ENCODE data around the gene RPL39. TPM values are rescaled to one million over a fixed set of nuclear protein-coding genes. Genes with fewer than 3 reads are reported as not detected.
"Not testable (repeated sequence)": the region's sequence is repeated elsewhere in the genome, so short reads cannot be mapped to it uniquely, and the experiment has no call there.

The RPL39 gene
- total RNA-seq, 5 donors from 2014 or later (not counting 1 experiment from before 2014, with no cell fraction given), result 2,957 to 4,080 (median 3,439) TPM

- CTCF ChIA-PET, result interaction anchor here (0.5 to 2.4 kb wide), 13 partner anchors 10 to 1276 kb away, joined by 3 to 15 read pairs (median 5); partner anchors contain the start of genes NDUFA1 (in 1 of the 2), RNF113A (in 1 of the 2) and UPF3B (in 1 of the 2)
- peak overlapping the region; percentile 92 to 94 for H3K27ac Mint-ChIP-seq
- Histone ChIP-seq H3K27ac (ENCODE audit: low read length) (peak overlapping the region; percentile 97), H3K4me1 (ENCODE audit: control insufficient read depth in 1 of 2, extremely low read depth in 1 of 2, insufficient read depth in 2 of 2, low read length in 2 of 2) (peaks cover 7 to 35% of the 10 kb centered on the region in 2 experiments), H3K4me3 (ENCODE audit: control insufficient read depth in 1 of 2, extremely low read depth in 1 of 2, low read length in 1 of 2) (peak overlapping the region; percentile 85 to 95), H3K9me3 (no peaks in the 10 kb centered on the region), H3K36me3 (ENCODE audit: control insufficient read depth in 2 of 2, extremely low read depth in 1 of 2, insufficient read depth in 1 of 2, low read length in 1 of 2) (peaks cover 0 to 23% of the 10 kb centered on the region in 2 donors), H3K27me3 (replicated peaks in 1 of 2; ENCODE audit: control insufficient read depth in 2 of 2, extremely low read depth in 1 of 2, insufficient read depth in 2 of 2, low read length in 1 of 2) (no peaks in the 10 kb centered on the region)
- H3K4me3 Mint-ChIP-seq, result peak overlapping the region; percentile 92 to 94 (median 93)
- DNase-seq, result peak in 33 of 35 experiments; percentile 4 to 62 (median 29)
- WGBS (ENCODE audit: insufficient coverage), result 3% methylated on average over 11 of the region's 31 CpGs
- no peaks in the 10 kb centered on the region for H3K9me3 Mint-ChIP-seq
- POLR2A ChIA-PET, result interaction anchor here (0.6 to 2.2 kb wide), 15 partner anchors 31 to 185 kb away, joined by 3 to 28 read pairs (median 6); partner anchors contain the start of genes UPF3B (in 2 of the 2), NDUFA1 (in 1 of the 2), NKAP (in 1 of the 2) and NKRF (in 1 of the 2)
- peaks cover 22 to 44% (median 40%) of the 10 kb centered on the region in 3 donors for H3K4me1 Mint-ChIP-seq
- ATAC-seq (replicated peaks in 1 of 4), result peak; percentile 15 to 28 (median 24)
- H3K27me3 Mint-ChIP-seq, result peaks cover 0 to 3% of the 10 kb centered on the region in 2 donors
- peaks cover 8% of the 10 kb centered on the region for H3K36me3 Mint-ChIP-seq
These were observed 423 bp downstream of the RPL39 start for GRCh38 chrX:119790977-119791436.

GRCh38 chrX:119784747-119785446, 6.5 kb downstream of the RPL39 start:
- WGBS (ENCODE audit: insufficient coverage), result 72% methylated on average over 7 of the region's 14 CpGs
- H3K27me3 ChIP-seq (replicated peaks in 1 of 2; ENCODE audit: control insufficient read depth in 2 of 2, extremely low read depth in 1 of 2, insufficient read depth in 2 of 2, low read length in 1 of 2), result no peaks in the 10 kb centered on the region
- Mint-ChIP-seq H3K27me3 (peaks cover 0 to 8% of the 10 kb centered on the region in 2 donors), H3K4me3 (no peak overlapping the region), H3K27ac (peak overlapping the region in 1 of 2 donors; percentile 40), H3K9me3 (no peaks in the 10 kb centered on the region), H3K4me1 (peaks cover 26 to 50% (median 36%) of the 10 kb centered on the region in 3 donors), H3K36me3 (peaks cover 18% of the 10 kb centered on the region)
- H3K4me1 ChIP-seq (ENCODE audit: control insufficient read depth in 1 of 2, extremely low read depth in 1 of 2, insufficient read depth in 2 of 2, low read length in 2 of 2), result peaks cover 3 to 32% of the 10 kb centered on the region in 2 experiments
- no peak overlapping the region for H3K4me3 ChIP-seq (ENCODE audit: control insufficient read depth in 1 of 2, extremely low read depth in 1 of 2, low read length in 1 of 2)
- ATAC-seq (replicated peaks in 1 of 4), result peak; percentile 55 to 76 (median 62)
- no peaks in the 10 kb centered on the region for H3K9me3 ChIP-seq
- POLR2A ChIA-PET, result interaction anchor here in 1 of 2 donors (0.6 kb wide), 1 partner anchor 312 kb away, joined by 3 read pairs; no protein-coding TSS in a partner anchor
- H3K27ac ChIP-seq (ENCODE audit: low read length), result no peak overlapping the region
- CTCF ChIA-PET, result interaction anchor here (0.6 to 1.6 kb wide), 11 partner anchors 10 to 151 kb away, joined by 3 to 11 read pairs (median 3); no protein-coding TSS in a partner anchor
- DNase-seq, result peak in 34 of 35 experiments; percentile 7 to 66 (median 34)
- peaks cover 0 to 34% of the 10 kb centered on the region in 2 donors for H3K36me3 ChIP-seq (ENCODE audit: control insufficient read depth in 2 of 2, extremely low read depth in 1 of 2, insufficient read depth in 1 of 2, low read length in 1 of 2)

- H3K27me3 ChIP-seq (replicated peaks in 1 of 2; ENCODE audit: control insufficient read depth in 2 of 2, extremely low read depth in 1 of 2, insufficient read depth in 2 of 2, low read length in 1 of 2), result no peaks in the 10 kb centered on the region
- no peaks in the 10 kb centered on the region for H3K9me3 ChIP-seq
- H3K4me1 ChIP-seq (ENCODE audit: control insufficient read depth in 1 of 2, extremely low read depth in 1 of 2, insufficient read depth in 2 of 2, low read length in 2 of 2), result peaks cover 0 to 13% of the 10 kb centered on the region in 2 experiments
- H3K9me3 Mint-ChIP-seq, result no peaks in the 10 kb centered on the region
- ChIA-PET POLR2A (no interaction called here), CTCF (interaction anchor here in 1 of 2 donors (0.9 kb wide), 1 partner anchor 90 kb away, joined by 3 read pairs; the partner anchor contains the start of gene SEPTIN6)
- H3K27ac Mint-ChIP-seq, result peak overlapping the region in 1 of 2 donors; percentile 2
- no peak overlapping the region for H3K27ac ChIP-seq (ENCODE audit: low read length)
- peaks cover 11 to 36% (median 21%) of the 10 kb centered on the region in 3 donors for H3K4me1 Mint-ChIP-seq
- no CpG with 5 or more reads among the region's 5 CpGs for WGBS (ENCODE audit: insufficient coverage)
- no peak for ATAC-seq (replicated peaks in 1 of 4)
- H3K4me3 ChIP-seq (ENCODE audit: control insufficient read depth in 1 of 2, extremely low read depth in 1 of 2, low read length in 1 of 2), result no peak overlapping the region
- H3K27me3 Mint-ChIP-seq, result peaks cover 0 to 5% of the 10 kb centered on the region in 2 donors
- H3K36me3 Mint-ChIP-seq, result peaks cover 11% of the 10 kb centered on the region
- no peak overlapping the region for H3K4me3 Mint-ChIP-seq
- H3K36me3 ChIP-seq (ENCODE audit: control insufficient read depth in 2 of 2, extremely low read depth in 1 of 2, insufficient read depth in 1 of 2, low read length in 1 of 2), result peaks cover 0 to 21% of the 10 kb centered on the region in 2 donors
- DNase-seq, result peak in 1 of 35 experiments; percentile 9
These were observed 8.4 kb downstream of the RPL39 start for GRCh38 chrX:119783026-119783425.

GRCh38 chrX:119778829-119779228, 12.6 kb downstream of the RPL39 start:
- no CpG with 5 or more reads among the region's 5 CpGs for WGBS (ENCODE audit: insufficient coverage)
- no peaks in the 10 kb centered on the region for H3K9me3 Mint-ChIP-seq
- peaks cover 4% of the 10 kb centered on the region for H3K36me3 Mint-ChIP-seq
- Histone ChIP-seq H3K27me3 (replicated peaks in 1 of 2; ENCODE audit: control insufficient read depth in 2 of 2, extremely low read depth in 1 of 2, insufficient read depth in 2 of 2, low read length in 1 of 2) (no peaks in the 10 kb centered on the region), H3K27ac (ENCODE audit: low read length) (no peak overlapping the region), H3K9me3 (no peaks in the 10 kb centered on the region), H3K4me1 (ENCODE audit: control insufficient read depth in 1 of 2, extremely low read depth in 1 of 2, insufficient read depth in 2 of 2, low read length in 2 of 2) (no peaks in the 10 kb centered on the region), H3K36me3 (ENCODE audit: control insufficient read depth in 2 of 2, extremely low read depth in 1 of 2, insufficient read depth in 1 of 2, low read length in 1 of 2) (no peaks in the 10 kb centered on the region), H3K4me3 (ENCODE audit: control insufficient read depth in 1 of 2, extremely low read depth in 1 of 2, low read length in 1 of 2) (no peak overlapping the region)
- no peak overlapping the region for H3K4me3 Mint-ChIP-seq
- H3K27me3 Mint-ChIP-seq, result peaks cover 0 to 5% of the 10 kb centered on the region in 2 donors
- peak overlapping the region in 1 of 2 donors; percentile 23 for H3K27ac Mint-ChIP-seq
- DNase-seq (no peak), ATAC-seq (replicated peaks in 1 of 4) (no peak)
- POLR2A ChIA-PET, result no interaction called here
- CTCF ChIA-PET, result interaction anchor here in 1 of 2 donors (0.6 kb wide), 1 partner anchor 26 kb away, joined by 3 read pairs; no protein-coding TSS in a partner anchor
- peaks cover 0 to 15% (median 13%) of the 10 kb centered on the region in 3 donors for H3K4me1 Mint-ChIP-seq

GRCh38 chrX:119775517-119776238, 15.8 kb downstream of the RPL39 start:
- ChIA-PET POLR2A (no interaction called here), CTCF (interaction anchor here (0.5 to 1.3 kb wide), 4 partner anchors 9 to 205 kb away, joined by 3 to 6 read pairs (median 4); no protein-coding TSS in a partner anchor)
- Mint-ChIP-seq H3K36me3 (no peaks in the 10 kb centered on the region), H3K9me3 (no peaks in the 10 kb centered on the region), H3K4me1 (peaks cover 0 to 7% (median 6%) of the 10 kb centered on the region in 3 donors), H3K27me3 (peaks cover 0 to 5% of the 10 kb centered on the region in 2 donors), H3K4me3 (no peak overlapping the region), H3K27ac (peak overlapping the region in 1 of 2 donors; percentile 23)
- no peak overlapping the region for H3K27ac ChIP-seq (ENCODE audit: low read length)
- no peak for ATAC-seq (replicated peaks in 1 of 4)
- no peaks in the 10 kb centered on the region for H3K9me3 ChIP-seq
- DNase-seq, result no peak
- H3K36me3 ChIP-seq (ENCODE audit: control insufficient read depth in 2 of 2, extremely low read depth in 1 of 2, insufficient read depth in 1 of 2, low read length in 1 of 2), result no peaks in the 10 kb centered on the region
- no peak overlapping the region for H3K4me3 ChIP-seq (ENCODE audit: control insufficient read depth in 1 of 2, extremely low read depth in 1 of 2, low read length in 1 of 2)
- WGBS (ENCODE audit: insufficient coverage), result 51% methylated on average over 2 of the region's 15 CpGs
- no peaks in the 10 kb centered on the region for H3K27me3 ChIP-seq (replicated peaks in 1 of 2; ENCODE audit: control insufficient read depth in 2 of 2, extremely low read depth in 1 of 2, insufficient read depth in 2 of 2, low read length in 1 of 2)
- no peaks in the 10 kb centered on the region for H3K4me1 ChIP-seq (ENCODE audit: control insufficient read depth in 1 of 2, extremely low read depth in 1 of 2, insufficient read depth in 2 of 2, low read length in 2 of 2)

- H3K9me3 Mint-ChIP-seq; H3K4me1 ChIP-seq (ENCODE audit: control insufficient read depth in 1 of 2, extremely low read depth in 1 of 2, insufficient read depth in 2 of 2, low read length in 2 of 2); H3K4me3 ChIP-seq (ENCODE audit: control insufficient read depth in 1 of 2, extremely low read depth in 1 of 2, low read length in 1 of 2); H3K36me3 ChIP-seq (ENCODE audit: control insufficient read depth in 2 of 2, extremely low read depth in 1 of 2, insufficient read depth in 1 of 2, low read length in 1 of 2); H3K27ac ChIP-seq (ENCODE audit: low read length); ATAC-seq (replicated peaks in 1 of 4); H3K36me3 Mint-ChIP-seq; H3K27ac Mint-ChIP-seq; DNase-seq; H3K27me3 ChIP-seq (replicated peaks in 1 of 2; ENCODE audit: control insufficient read depth in 2 of 2, extremely low read depth in 1 of 2, insufficient read depth in 2 of 2, low read length in 1 of 2); H3K4me1 Mint-ChIP-seq; H3K4me3 Mint-ChIP-seq; CTCF ChIA-PET; H3K27me3 Mint-ChIP-seq; H3K9me3 ChIP-seq: not testable (repeated sequence)
- no CpG with 5 or more reads among the region's 3 CpGs for WGBS (ENCODE audit: insufficient coverage)
- POLR2A ChIA-PET, result interaction anchor here in 1 of 2 donors (0.6 kb wide), 1 partner anchor 185 kb away, joined by 6 read pairs; no protein-coding TSS in a partner anchor
These were observed 22.0 kb downstream of the RPL39 start for GRCh38 chrX:119769388-119769787.

Measured in T-cell (primary cell).